HepG2 (cell line): ENCODE measurements around the gene ABHD15. TPM values are rescaled to one million over a fixed set of nuclear protein-coding genes. Genes with fewer than 3 reads are reported as not detected.
A peak's percentile ranks its signal among the peaks of the same experiment; 100 is the strongest.

Experiments used
- ADNP ChIP-seq: sonication (generic); formaldehyde crosslinking; IDR thresholded peaks from 2 replicates; pipeline ENCODE4 v1.4.0; 2020; ENCODE audit warnings: missing genetic modification reagents
- ATF7-NPFF ChIP-seq: sonication (generic); formaldehyde crosslinking; IDR thresholded peaks from 2 replicates; pipeline ENCODE4 v1.8.1; 2023; ENCODE audit warnings: mild to moderate bottlenecking, low read depth, missing genetic modification reagents, moderate library complexity
- BCL6 ChIP-seq: IDR thresholded peaks from 2 replicates; pipeline ENCODE4 v1.6.1; 2016; ENCODE audit warnings: missing genetic modification reagents, missing compliant biosample characterization
- BRCA1 ChIP-seq: sonication (generic); formaldehyde crosslinking; IDR thresholded peaks from 2 replicates; pipeline ENCODE4 v1.4.0; 2020; ENCODE audit warnings: missing genetic modification reagents
- CENPX ChIP-seq: sonication (generic); formaldehyde crosslinking; IDR thresholded peaks from 2 replicates; pipeline ENCODE4 v1.9.0; 2021; ENCODE audit warnings: mild to moderate bottlenecking, missing genetic modification reagents, moderate library complexity
- GMEB1 ChIP-seq: sonication (generic); formaldehyde crosslinking; IDR thresholded peaks from 2 replicates; pipeline ENCODE4 v1.5.1; 2020; ENCODE audit warnings: missing genetic modification reagents, mild to moderate bottlenecking, borderline replicate concordance
- HNF1B ChIP-seq: sonication (generic); formaldehyde crosslinking; IDR thresholded peaks from 2 replicates; pipeline ENCODE4 v1.5.1; 2020; ENCODE audit warnings: mild to moderate bottlenecking, moderate library complexity, missing genetic modification reagents
- IRF1 ChIP-seq: sonication (generic); formaldehyde crosslinking; IDR thresholded peaks from 2 replicates; pipeline ENCODE4 v1.4.0; 2020; ENCODE audit warnings: low read depth, mild to moderate bottlenecking, missing genetic modification reagents
- KDM2A ChIP-seq: sonication (generic); formaldehyde crosslinking; IDR thresholded peaks from 2 replicates; pipeline ENCODE4 v1.4.0; 2020; ENCODE audit warnings: low read depth, missing genetic modification reagents, borderline replicate concordance
- MLX ChIP-seq: IDR thresholded peaks from 2 replicates; pipeline ENCODE4 v1.6.1; 2016
- SAFB2 ChIP-seq: sonication (generic); formaldehyde crosslinking; IDR thresholded peaks from 2 replicates; pipeline ENCODE4 v1.5.1; 2020; ENCODE audit warnings: missing genetic modification reagents, low read depth, mild to moderate bottlenecking, borderline replicate concordance
- SNAPC2 ChIP-seq: sonication (generic); formaldehyde crosslinking; IDR thresholded peaks from 2 replicates; pipeline ENCODE4 v1.8.1; 2022; ENCODE audit warnings: mild to moderate bottlenecking, missing genetic modification reagents
- SPEN ChIP-seq: sonication (generic); formaldehyde crosslinking; IDR thresholded peaks from 2 replicates; pipeline ENCODE4 v1.5.1; 2020; ENCODE audit warnings: low read depth, mild to moderate bottlenecking, missing genetic modification reagents
- USF2 ChIP-seq, 2 experiments: sonication (generic) in 1 of 2; formaldehyde crosslinking in 1 of 2; IDR thresholded peaks; 2 replicates each; pipeline versions ENCODE4 v1.5.1 to v1.6.1; 2011 to 2020; ENCODE audit warnings: borderline replicate concordance in 1 of 2, low read depth in 1 of 2, low read length in 1 of 2, mild to moderate bottlenecking in 1 of 2, missing genetic modification reagents in 1 of 2, moderate library complexity in 1 of 2
- ZBTB14 ChIP-seq: sonication (generic); formaldehyde crosslinking; IDR thresholded peaks from 2 replicates; pipeline ENCODE4 v1.4.0; 2020; ENCODE audit warnings: missing genetic modification reagents
- ZNF24 ChIP-seq: fragments of 450-650 bp; IDR thresholded peaks from 2 replicates; pipeline ENCODE4 v1.6.1; 2017; ENCODE audit warnings: antibody characterized with exemption, mild to moderate bottlenecking
- ZNF317 ChIP-seq: sonication (generic); formaldehyde crosslinking; IDR thresholded peaks from 2 replicates; pipeline ENCODE4 v1.5.0; 2020; ENCODE audit warnings: mild to moderate bottlenecking, missing genetic modification reagents
- ZNF337 ChIP-seq: sonication (generic); formaldehyde crosslinking; IDR thresholded peaks from 2 replicates; pipeline ENCODE4 v1.5.1; 2020; ENCODE audit warnings: missing genetic modification reagents, low read depth, mild to moderate bottlenecking, borderline replicate concordance
- ZSCAN25 ChIP-seq: sonication (generic); formaldehyde crosslinking; IDR thresholded peaks from 2 replicates; pipeline ENCODE4 v1.8.0; 2022; ENCODE audit warnings: mild to moderate bottlenecking, missing genetic modification reagents
- polyA plus RNA-seq, 8 experiments: library from polyadenylated mRNA; depleted of rRNA in 3 of 8; stranded (reverse) in 7 of 8; unstranded in 1 of 8; fragments of >200 nt; fragmentation: Illumina TruSeq in 4 of 8; extraction: Trizol in 4 of 8; gene quantifications; 2 replicates each; pipeline versions ENCODE4 v1.2.1 to v1.2.3, GENCODE V29; 2011 to 2016; ENCODE audit warnings: low read depth in 4 of 8, missing spikeins in 1 of 8, mixed read lengths in 1 of 8; ENCODE audit not compliant: insufficient read depth in 1 of 8
- total RNA-seq, 5 experiments: library from RNA; depleted of rRNA; stranded (reverse); fragments of >200 nt; fragmentation: Illumina TruSeq; extraction: Trizol; gene quantifications; 2 replicates each; pipeline ENCODE4 v1.2.3, GENCODE V29; 2016; ENCODE audit warnings: low read depth in 1 of 5

ABHD15 gene
- total and polyA plus RNA-seq, 2 of the 13 experiments (the other 11 are each of a cell fraction or from before 2014, with no cell fraction given) = 2.4 to 7.7 TPM

- TF ChIP-seq BRCA1 (CRISPR knock-in tag) = no peak
- no peak for TF ChIP-seq CENPX
- no peak for TF ChIP-seq ADNP
- TF ChIP-seq ATF7-NPFF (CRISPR knock-in tag) = peak; percentile 27; the same call in 1 of the 2 replicates
- TF ChIP-seq ZNF337 (CRISPR knock-in tag) = peak; percentile 41; the same call in 1 of the 2 replicates
- peak; percentile 19; the same call in 1 of the 2 replicates for TF ChIP-seq GMEB1 (CRISPR knock-in tag)
- TF ChIP-seq ZBTB14 (CRISPR knock-in tag) = 0 out of 2 replicates have a peak, but pooled peaks have one; percentile 13
- no peak for TF ChIP-seq MLX (CRISPR knock-in tag)
- TF ChIP-seq KDM2A = no peak
- peak; percentile 65 for TF ChIP-seq BCL6 (CRISPR knock-in tag)
- TF ChIP-seq SAFB2 = no peak
- 0 out of 2 replicates have a peak, but pooled peaks have one; percentile 2 for TF ChIP-seq SPEN (CRISPR knock-in tag)
- TF ChIP-seq ZNF24 = no peak
- 0 out of 2 replicates have a peak, but pooled peaks have one; percentile 42 for TF ChIP-seq SNAPC2 (CRISPR knock-in tag)
- TF ChIP-seq USF2 (IDR thresholded peaks at IDR 0.05; ENCODE audit: low read depth, low read length) = no peak
- TF ChIP-seq USF2 (CRISPR knock-in tag; IDR thresholded peaks at IDR 0.05; ENCODE audit: borderline replicate concordance) = 0 out of 2 replicates have a peak, but pooled peaks have one; percentile 40
- TF ChIP-seq ZNF317 (CRISPR knock-in tag) = peak; percentile 82; the same call in 1 of the 2 replicates
- no peak for TF ChIP-seq IRF1 (CRISPR knock-in tag)
- 0 out of 2 replicates have a peak, but pooled peaks have one; percentile 52 for TF ChIP-seq ZSCAN25 (CRISPR knock-in tag)
- peak; percentile 56; the same call in 1 of the 2 replicates for TF ChIP-seq HNF1B (CRISPR knock-in tag)
These were observed 979 bp downstream of the ABHD15 start (continued) for GRCh38 chr17:29565643-29566472.
